ENCODE measurements around the gene SCFD2.

GRCh38 chr4:52860361-52860760 lies 505.5 kb downstream of the SCFD2 start:
- no peak for TF ChIP-seq CTCF (IDR thresholded peaks at IDR 0.05; ENCODE audit: low read depth, low read length)
- no peak for TF ChIP-seq EZH2phosphoT487 (IDR thresholded peaks at IDR 0.05; ENCODE audit: low read depth)
